ENCODE measurements around the gene MITF.

The MITF gene

DNA sequence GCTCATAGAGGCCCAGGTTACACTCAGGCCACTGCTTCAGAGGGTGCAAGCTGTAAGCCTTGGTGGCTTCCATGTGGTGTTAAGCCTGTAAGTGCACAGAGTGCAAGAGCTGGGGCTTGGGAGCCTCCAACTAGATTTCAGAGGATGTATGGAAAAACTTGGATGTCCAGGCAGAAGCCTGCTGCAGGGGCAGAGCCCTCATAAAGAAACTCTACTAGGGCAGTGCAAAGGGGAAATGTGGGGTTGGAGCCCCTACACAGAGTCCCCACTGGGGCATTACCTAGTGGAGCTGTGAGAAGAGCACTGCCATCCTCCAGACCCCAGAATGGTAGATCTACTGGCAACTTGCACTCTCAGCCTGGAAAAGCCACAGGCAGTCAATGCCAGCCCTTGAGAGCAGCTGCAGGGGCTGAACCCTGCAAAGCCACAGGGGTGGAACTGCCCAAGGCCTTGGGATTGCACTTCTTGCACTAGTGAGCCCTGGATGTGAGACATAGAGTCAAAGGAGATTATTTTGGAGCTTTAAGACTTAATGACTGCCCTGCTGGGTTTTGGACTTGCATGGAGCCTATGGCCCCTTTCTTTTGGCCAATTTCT lies 14.0 kb downstream of the MITF start:
- Histone ChIP-seq H3K27me3 (no peaks in the 10 kb centered on the region), H3K4me3 (ENCODE audit: low read depth, low read length) (no peak overlapping the region), H3K4me1 (no peaks in the 10 kb centered on the region), H3K36me3 (no peaks in the 10 kb centered on the region), H3K9me3 (peaks cover 6% of the 10 kb centered on the region; the same call in 1 of the 2 replicates)
- DNase-seq, result no peak
- TF ChIP-seq, protein P1, sequence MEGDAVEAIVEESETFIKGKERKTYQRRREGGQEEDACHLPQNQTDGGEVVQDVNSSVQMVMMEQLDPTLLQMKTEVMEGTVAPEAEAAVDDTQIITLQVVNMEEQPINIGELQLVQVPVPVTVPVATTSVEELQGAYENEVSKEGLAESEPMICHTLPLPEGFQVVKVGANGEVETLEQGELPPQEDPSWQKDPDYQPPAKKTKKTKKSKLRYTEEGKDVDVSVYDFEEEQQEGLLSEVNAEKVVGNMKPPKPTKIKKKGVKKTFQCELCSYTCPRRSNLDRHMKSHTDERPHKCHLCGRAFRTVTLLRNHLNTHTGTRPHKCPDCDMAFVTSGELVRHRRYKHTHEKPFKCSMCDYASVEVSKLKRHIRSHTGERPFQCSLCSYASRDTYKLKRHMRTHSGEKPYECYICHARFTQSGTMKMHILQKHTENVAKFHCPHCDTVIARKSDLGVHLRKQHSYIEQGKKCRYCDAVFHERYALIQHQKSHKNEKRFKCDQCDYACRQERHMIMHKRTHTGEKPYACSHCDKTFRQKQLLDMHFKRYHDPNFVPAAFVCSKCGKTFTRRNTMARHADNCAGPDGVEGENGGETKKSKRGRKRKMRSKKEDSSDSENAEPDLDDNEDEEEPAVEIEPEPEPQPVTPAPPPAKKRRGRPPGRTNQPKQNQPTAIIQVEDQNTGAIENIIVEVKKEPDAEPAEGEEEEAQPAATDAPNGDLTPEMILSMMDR (IDR thresholded peaks at IDR 0.05; ENCODE audit: low read depth, low read length), result no peak

DNA sequence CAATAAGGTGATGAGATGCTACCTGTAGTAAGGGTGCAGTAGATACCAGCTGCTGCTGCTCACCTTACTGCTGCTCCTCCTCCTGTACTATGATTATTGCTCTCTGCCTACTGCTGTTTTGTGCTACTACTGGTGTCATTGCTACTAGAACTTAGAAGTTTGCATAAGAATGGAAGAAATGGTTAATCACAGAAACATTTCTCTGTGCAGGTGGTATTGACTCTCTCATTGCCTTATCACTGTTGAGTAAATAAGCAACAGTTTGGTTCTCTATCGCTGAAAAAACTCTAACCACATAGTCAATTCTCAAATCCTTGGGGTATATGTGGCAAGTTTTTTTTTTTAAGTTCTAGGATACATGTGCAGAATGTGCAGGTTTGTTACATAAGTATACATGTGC lies 16.5 kb downstream of the MITF start:
- TF ChIP-seq, protein P1 (IDR thresholded peaks at IDR 0.05; ENCODE audit: low read depth, low read length), result no peak
- peaks cover 6% of the 10 kb centered on the region; the same call in 1 of the 2 replicates for H3K9me3 ChIP-seq
- DNase-seq, result no peak
- no peaks in the 10 kb centered on the region for H3K27me3 ChIP-seq
- H3K4me3 ChIP-seq (ENCODE audit: low read depth, low read length), result no peak overlapping the region
- no peaks in the 10 kb centered on the region for H3K36me3 ChIP-seq
- H3K4me1 ChIP-seq, result no peaks in the 10 kb centered on the region

DNA sequence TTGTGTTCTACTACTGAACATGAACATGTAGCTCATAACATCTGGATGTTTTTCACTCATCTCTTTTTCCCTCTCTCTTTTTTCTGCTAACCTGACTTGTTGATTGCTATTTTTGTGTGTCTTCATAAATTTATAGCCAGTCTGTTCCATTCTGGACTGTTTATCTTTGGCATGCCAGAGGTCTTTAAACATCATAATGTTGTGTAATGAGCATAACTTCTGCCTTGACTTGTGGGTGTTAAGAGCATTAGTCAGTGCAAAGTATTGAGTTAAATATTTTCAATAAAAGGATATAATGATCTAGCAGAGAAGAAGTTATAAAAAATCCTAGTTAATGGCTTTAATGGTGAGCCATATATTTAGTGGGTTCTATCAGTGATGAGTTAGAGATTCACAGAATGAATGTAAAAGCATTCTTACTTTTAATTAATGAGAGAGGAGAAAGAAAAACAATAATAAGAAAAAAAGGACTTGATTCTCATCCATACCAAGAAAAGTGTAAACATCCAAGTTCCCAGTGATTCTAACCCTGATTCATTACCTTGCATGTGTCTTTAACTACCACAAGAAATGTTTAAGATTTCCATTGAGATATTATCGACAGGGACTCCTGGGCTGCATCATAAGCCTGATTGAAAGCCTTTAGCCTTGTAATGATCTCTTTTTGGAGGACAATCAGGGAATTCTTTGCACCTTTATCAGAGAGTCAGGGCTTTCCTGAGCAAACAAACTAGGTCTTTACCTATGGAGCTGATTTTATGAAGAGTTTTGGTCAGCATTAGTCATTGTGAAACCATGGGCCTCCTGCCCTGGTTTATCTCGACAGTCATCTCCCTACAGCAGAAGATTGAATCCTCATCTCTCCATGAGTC lies 22.9 kb downstream of the MITF start:
- Histone ChIP-seq H3K27me3 (no peaks in the 10 kb centered on the region), H3K4me1 (peaks cover 20% of the 10 kb centered on the region), H3K36me3 (no peaks in the 10 kb centered on the region), H3K4me3 (ENCODE audit: low read depth, low read length) (no peak overlapping the region), H3K9me3 (no peaks in the 10 kb centered on the region)
- DNase-seq, result no peak
- TF ChIP-seq, protein P1 (IDR thresholded peaks at IDR 0.05; ENCODE audit: low read depth, low read length), result no peak

DNA sequence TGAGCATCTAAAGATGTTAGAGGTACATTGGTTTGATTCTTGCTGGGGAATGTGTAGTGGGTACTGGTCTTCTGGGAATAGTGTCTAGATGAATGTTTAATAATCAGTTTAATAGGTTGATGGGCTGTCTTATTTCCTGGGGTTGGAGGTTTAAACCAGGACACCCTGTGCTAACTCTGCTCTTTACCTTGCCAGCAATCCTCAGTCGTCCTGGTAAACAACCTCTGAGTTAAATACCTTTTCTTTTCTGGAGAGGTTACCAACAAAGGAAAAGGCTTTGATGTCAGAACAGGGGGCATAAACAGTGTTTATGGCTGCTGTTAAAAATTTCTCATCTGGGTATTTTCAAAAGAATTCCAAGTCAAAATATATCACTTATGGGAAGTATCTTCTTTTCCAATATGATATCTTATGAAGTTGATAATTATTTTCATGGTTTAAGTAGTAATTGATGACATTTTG lies 23.5 kb downstream of the MITF start:
- no peak for DNase-seq
- Histone ChIP-seq H3K4me1 (peaks cover 20% of the 10 kb centered on the region), H3K27me3 (no peaks in the 10 kb centered on the region), H3K4me3 (ENCODE audit: low read depth, low read length) (no peak overlapping the region), H3K9me3 (no peaks in the 10 kb centered on the region), H3K36me3 (no peaks in the 10 kb centered on the region)
- TF ChIP-seq, protein P1 (IDR thresholded peaks at IDR 0.05; ENCODE audit: low read depth, low read length), result no peak

DNA sequence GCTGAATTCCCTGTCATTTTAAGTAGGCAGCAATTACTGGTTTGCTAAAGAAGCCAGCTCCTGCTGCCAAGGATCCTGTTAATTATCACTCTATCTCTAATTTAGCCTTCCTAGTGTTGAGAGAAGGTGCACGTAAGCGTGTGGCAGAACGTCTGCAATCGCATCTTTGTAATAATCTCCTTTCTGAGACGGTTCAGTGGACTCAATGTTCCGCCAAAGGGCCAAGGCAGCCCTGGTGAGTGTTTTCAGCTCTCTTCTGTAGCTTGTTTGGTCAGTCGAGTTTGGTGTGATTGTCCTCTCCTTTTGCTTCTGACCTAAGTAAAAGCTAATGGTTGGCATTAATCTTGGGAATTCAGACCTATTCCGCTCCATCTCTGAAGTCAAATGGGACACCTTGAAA lies 24.2 kb downstream of the MITF start:
- no peaks in the 10 kb centered on the region for H3K9me3 ChIP-seq
- DNase-seq, result no peak
- TF ChIP-seq, protein P1 (IDR thresholded peaks at IDR 0.05; ENCODE audit: low read depth, low read length), result no peak
- H3K27me3 ChIP-seq, result no peaks in the 10 kb centered on the region
- no peak overlapping the region for H3K4me3 ChIP-seq (ENCODE audit: low read depth, low read length)
- no peaks in the 10 kb centered on the region for H3K36me3 ChIP-seq
- H3K4me1 ChIP-seq, result peaks cover 20% of the 10 kb centered on the region

All from BE2C (cell line).